OCI-LY1 (cell line): ENCODE measurements around the gene MOB2.

Experiments used
- EZH2 ChIP-seq: fragments of 200-600 bp; sonication (generic), shearing (Covaris generic); IDR thresholded peaks from 2 replicates; pipeline ENCODE4 v1.8.0; 2017; ENCODE audit warnings: borderline replicate concordance, mixed run types, mild to moderate bottlenecking, antibody characterized with exemption, low read length, moderate library complexity, mixed read lengths
- TF ChIP-seq, protein P1 (sequence below): fragments of 200-600 bp; sonication (generic), shearing (Covaris generic); IDR thresholded peaks from 2 replicates; pipeline ENCODE4 v1.5.1; 2017; ENCODE audit warnings: mild to moderate bottlenecking, antibody characterized with exemption, low read length, moderate library complexity, mixed read lengths

DNA sequence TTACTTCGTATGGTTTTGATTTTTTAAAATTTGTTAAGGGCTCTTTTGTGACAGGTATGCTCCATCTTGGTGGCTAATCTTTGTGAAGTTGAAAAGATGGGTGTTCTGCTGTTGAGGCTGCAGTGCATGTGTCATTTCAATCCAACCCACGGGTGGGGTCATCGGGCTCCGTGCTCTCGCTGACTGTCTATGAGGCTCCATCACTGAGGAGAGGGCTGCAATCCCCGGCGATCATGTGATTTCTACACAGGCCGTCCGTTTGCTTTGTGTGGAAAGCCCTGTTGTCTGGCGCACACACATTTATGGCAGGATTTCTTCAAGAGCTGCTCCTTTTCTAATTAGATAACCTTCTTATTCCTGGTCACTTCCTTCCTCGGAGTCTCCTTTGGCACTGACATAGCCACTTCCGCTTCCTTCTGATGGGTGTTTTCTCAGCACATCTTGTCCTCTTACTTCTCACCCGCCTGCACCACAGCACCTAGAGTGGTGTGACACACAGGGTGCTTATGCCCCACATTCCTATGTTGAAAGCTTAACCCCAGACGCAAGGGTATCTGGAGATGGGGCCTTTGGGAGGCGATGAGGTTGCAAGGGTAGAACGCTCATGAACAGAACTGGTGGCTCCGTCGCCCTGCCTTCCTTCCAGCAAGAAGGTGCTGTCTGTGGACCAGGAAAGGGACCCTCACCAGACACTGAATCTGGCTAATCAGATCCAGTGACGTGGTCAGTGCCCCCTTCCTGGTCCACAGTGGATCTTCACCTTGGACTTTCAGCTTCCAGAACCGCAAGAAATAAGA lies 9.4 kb downstream of the MOB2 start:
- TF ChIP-seq, protein P1, sequence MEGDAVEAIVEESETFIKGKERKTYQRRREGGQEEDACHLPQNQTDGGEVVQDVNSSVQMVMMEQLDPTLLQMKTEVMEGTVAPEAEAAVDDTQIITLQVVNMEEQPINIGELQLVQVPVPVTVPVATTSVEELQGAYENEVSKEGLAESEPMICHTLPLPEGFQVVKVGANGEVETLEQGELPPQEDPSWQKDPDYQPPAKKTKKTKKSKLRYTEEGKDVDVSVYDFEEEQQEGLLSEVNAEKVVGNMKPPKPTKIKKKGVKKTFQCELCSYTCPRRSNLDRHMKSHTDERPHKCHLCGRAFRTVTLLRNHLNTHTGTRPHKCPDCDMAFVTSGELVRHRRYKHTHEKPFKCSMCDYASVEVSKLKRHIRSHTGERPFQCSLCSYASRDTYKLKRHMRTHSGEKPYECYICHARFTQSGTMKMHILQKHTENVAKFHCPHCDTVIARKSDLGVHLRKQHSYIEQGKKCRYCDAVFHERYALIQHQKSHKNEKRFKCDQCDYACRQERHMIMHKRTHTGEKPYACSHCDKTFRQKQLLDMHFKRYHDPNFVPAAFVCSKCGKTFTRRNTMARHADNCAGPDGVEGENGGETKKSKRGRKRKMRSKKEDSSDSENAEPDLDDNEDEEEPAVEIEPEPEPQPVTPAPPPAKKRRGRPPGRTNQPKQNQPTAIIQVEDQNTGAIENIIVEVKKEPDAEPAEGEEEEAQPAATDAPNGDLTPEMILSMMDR = no peak
- no peak for TF ChIP-seq EZH2
